ENCODE measurements around the gene SGPL1.
"Not testable (repeated sequence)": the region's sequence is repeated elsewhere in the genome, so short reads cannot be mapped to it uniquely, and the experiment has no call there.

SGPL1 gene

DNA sequence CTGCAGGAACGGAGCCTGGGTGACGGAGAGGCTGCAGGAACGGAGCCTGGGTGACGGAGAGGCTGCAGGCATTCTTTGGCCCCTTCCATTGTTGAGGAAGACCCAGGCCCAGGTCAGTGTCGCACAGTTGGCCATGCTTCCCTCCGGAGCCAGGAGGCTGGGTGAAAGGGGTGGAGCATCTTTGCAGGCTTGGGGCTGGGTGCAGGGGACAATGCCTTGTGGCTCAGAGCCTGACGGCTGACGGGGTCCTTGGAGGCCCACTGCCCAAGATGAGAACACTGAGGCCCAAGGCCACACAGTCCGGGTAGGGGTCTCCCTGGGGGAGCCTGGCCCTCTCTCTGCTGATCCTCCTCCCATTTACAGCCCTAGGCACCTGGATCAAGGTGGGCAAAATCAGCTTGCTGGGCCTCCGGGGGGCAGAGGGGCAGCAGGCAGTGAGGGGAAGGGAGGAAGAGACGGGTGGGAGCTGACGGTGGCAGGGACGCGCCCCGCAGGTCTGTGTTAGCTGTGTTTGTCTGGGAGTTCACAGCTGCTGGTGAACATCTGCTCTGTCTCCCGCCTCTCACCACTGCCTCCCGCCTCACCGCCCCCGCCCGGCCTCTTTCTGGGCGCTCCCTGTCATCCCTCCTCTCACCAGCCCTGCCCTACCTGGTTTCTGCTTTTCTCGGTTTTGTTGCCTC, 103.2 kb downstream of the SGPL1 start:
- H3K4me3 ChIP-seq (ENCODE audit: low read depth, low read length), result no peak overlapping the region
- TF ChIP-seq, protein P1, sequence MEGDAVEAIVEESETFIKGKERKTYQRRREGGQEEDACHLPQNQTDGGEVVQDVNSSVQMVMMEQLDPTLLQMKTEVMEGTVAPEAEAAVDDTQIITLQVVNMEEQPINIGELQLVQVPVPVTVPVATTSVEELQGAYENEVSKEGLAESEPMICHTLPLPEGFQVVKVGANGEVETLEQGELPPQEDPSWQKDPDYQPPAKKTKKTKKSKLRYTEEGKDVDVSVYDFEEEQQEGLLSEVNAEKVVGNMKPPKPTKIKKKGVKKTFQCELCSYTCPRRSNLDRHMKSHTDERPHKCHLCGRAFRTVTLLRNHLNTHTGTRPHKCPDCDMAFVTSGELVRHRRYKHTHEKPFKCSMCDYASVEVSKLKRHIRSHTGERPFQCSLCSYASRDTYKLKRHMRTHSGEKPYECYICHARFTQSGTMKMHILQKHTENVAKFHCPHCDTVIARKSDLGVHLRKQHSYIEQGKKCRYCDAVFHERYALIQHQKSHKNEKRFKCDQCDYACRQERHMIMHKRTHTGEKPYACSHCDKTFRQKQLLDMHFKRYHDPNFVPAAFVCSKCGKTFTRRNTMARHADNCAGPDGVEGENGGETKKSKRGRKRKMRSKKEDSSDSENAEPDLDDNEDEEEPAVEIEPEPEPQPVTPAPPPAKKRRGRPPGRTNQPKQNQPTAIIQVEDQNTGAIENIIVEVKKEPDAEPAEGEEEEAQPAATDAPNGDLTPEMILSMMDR (IDR thresholded peaks at IDR 0.05; ENCODE audit: low read depth, low read length), result no peak

DNA sequence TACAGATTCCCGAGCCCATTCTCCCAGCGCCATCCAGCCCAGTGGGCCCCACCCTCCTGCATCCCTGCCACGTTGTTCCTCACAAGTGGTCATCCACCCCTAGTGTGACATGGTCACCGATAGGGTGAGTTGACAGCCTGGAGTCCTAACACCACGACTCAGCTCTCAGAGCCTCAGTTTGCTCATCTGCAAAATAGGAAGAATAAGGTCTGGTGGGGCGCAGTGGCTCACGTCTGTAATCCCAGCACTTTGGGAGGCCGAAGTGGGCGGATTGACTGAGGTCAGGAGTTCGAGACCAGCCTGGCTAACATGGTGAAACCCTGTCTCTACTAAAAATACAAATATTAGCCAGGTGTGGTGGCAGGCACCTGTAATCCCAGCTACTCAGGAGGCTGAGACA, 104.2 kb downstream of the SGPL1 start:
- H3K4me3 ChIP-seq (ENCODE audit: low read depth, low read length), result not testable (repeated sequence)

DNA sequence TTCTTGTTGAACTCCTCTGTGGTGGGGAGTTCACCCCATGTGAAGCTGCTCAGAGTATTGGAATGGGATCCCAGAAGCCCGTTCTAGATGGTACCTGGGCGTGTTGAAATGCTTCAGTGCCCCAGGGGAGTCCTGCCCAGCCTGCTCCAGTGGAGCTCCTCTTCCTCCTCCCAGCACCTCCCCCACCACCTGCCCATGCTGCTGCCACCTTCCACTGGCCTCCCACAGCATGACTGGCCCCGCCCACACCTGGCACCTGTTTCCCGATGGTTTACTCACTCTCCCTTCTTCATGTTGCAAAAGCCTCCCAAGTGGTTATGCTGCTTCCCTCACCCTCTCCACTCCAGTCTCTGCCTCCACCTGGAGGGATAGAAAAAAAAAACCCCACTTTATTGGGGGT, 104.8 kb downstream of the SGPL1 start:
- TF ChIP-seq, protein P1 (IDR thresholded peaks at IDR 0.05; ENCODE audit: low read depth, low read length), result no peak

DNA sequence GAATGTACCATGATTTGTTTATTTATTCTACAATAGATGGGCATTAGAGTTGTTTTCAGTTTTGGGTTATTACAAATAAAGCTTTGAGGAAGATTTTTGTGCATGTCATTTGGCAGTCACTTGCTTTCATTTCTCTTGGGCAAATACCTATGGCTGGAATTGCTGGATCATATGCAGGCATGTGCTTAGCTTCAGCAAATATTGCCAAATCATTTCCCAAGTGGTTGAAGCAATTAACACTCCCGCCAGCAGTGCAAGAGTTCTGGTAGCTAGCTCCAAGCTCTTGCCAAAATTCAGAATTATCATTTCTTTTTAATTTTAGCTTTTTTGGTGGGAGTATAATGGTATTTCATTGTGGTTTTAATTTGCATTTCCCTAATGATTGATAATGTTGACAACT, 105.5 kb downstream of the SGPL1 start:
- H3K4me3 ChIP-seq (ENCODE audit: low read depth, low read length), result no peak overlapping the region
- TF ChIP-seq, protein P1 (IDR thresholded peaks at IDR 0.05; ENCODE audit: low read depth, low read length), result no peak

More for the DNA sequence above, 104.8 kb downstream of the SGPL1 start:
- H3K4me3 ChIP-seq (ENCODE audit: low read depth, low read length), result no peak overlapping the region

DNA sequence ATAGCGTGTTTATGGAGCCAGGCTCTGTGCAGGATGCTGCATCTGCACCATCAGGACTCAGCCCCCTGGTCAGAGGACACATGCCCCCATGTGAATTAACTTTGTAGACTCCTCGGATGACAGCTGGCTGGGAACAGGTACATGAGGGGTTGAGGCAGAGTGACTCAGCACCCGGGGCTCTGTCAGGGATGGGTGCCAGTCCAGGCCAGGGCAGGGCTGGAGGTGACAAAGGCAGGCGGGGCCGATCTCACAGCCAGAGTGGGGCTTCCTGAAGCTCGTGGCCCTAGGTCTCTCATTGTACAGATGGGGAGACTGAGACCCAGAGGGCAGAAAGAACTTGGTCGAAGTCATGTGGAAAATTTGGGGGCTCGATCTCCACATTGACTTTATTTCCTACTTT, 107.9 kb downstream of the SGPL1 start:
- TF ChIP-seq, protein P1 (IDR thresholded peaks at IDR 0.05; ENCODE audit: low read depth, low read length), result no peak
- H3K4me3 ChIP-seq (ENCODE audit: low read depth, low read length), result no peak overlapping the region

DNA sequence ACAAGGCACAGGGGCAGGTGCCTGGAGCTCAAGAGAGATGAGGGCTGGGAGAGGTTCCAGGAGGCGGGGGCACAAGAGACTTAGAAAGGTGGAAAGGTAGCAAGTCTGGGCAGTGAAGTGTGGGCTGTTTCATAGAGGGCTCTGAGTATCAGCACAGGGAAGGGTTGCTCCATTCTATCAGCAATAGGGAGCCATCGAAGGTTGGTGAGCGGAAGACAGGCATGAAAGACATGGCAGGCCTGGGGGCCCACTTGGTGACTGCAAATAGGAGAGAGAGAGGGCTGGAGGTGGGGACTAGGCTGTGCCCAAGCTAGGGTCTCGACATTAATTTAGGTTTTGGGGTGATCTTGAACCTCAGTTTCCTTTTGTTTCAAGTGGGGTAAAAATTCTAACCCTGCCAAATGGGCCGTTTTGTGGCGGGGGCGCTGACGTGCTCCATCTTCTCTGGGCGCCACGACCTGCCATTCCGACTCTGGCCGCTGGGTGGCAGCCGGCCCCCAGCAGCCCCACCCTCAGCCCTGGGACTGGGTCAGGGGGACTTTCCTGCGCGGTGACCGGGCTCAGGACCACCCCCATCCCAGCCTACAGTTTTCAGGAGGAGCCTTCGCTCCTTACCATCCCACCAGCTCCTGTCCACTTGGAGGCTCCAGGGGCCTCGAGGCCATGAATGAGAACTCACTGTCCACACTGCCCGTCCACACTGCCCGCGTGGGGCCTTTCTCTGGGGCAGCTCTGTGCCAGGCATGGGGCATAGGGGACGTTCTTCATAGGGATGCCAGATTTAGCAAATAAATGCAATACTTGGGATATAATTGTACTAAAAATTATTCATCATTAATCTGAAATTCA, 109.9 kb downstream of the SGPL1 start:
- H3K4me3 ChIP-seq (ENCODE audit: low read depth, low read length), result no peak overlapping the region
- TF ChIP-seq, protein P1 (IDR thresholded peaks at IDR 0.05; ENCODE audit: low read depth, low read length), result peak; percentile 96

DNA sequence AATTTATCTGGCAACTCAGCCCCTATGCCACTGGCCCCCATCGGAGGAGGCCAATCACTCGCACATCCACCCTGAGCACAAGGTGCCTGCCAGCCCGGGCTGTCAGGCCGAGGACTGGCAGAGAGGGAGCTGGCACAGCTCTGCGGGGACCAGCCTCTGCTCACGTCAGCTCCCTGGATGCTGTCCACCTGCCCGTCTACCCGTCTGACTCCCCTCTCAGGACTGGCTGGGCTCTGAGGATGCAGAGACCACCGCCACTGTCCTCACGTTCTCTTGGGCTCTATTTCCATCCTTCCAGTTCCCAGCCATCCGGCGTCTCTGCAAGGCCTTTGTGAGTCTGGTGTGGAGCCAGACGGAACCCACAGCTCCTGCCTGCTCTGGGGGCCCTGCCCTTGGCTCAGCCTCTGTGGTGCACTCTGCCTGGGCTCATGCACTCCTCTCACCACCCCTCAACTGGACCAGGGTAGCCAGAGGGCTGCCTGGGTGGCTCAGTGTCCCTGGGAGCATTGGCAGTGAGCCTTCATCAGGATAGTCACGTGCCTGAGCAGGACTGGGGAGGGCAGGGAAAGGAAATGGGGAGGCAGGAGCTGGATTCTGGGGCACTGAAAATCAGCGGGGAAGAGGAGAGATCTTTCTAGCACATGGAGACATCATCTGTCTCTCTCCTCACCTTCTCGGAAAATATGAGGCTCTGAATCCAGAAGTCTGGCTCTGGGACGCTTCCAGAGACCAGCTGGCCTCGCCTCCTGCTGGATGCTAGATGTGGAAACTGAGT, 110.7 kb downstream of the SGPL1 start:
- TF ChIP-seq, protein P1 (IDR thresholded peaks at IDR 0.05; ENCODE audit: low read depth, low read length), result no peak
- H3K4me3 ChIP-seq (ENCODE audit: low read depth, low read length), result no peak overlapping the region

Data from WI38 (cell line).